Type B pancreatic cell (in vitro differentiated cells): Measurements from ENCODE around the gene STAP1. TPM values are rescaled to one million over a fixed set of nuclear protein-coding genes. Genes with fewer than 3 reads are reported as not detected.

Experiments
- DNase-seq: peaks from one replicate; pipeline ENCODE4 v3.0.0; 2021; ENCODE audit warnings: mixed read lengths; ENCODE audit not compliant: unreplicated experiment; ENCODE audit errors: extremely low spot score
- H3K27ac Mint-ChIP-seq: 2 replicates; pipeline ENCODE4 v1.8.0; 2021; ENCODE audit warnings: mild to moderate bottlenecking, mixed read lengths
- H3K27me3 Mint-ChIP-seq: 2 replicates; pipeline ENCODE4 v1.8.0; 2021; ENCODE audit warnings: mixed read lengths
- H3K36me3 Mint-ChIP-seq: 2 replicates; pipeline ENCODE4 v1.8.0; 2021; ENCODE audit warnings: mixed read lengths
- H3K4me1 Mint-ChIP-seq: one replicate; pipeline ENCODE4 v1.8.0; 2021; ENCODE audit warnings: mixed read lengths; ENCODE audit not compliant: unreplicated experiment
- H3K4me3 Mint-ChIP-seq: 2 replicates; pipeline ENCODE4 v1.8.0; 2021; ENCODE audit warnings: mild to moderate bottlenecking, mixed read lengths
- H3K9me3 Mint-ChIP-seq: 2 replicates; pipeline ENCODE4 v1.8.0; 2021; ENCODE audit warnings: mixed read lengths
- CTCF ChIP-seq: fragments of 200-600 bp; sonication (generic); conservative IDR thresholded peaks from 2 replicates; pipeline ENCODE4 v1.5.0; 2021; ENCODE audit warnings: antibody characterized with exemption, mild to moderate bottlenecking
- long read RNA-seq: library from polyadenylated mRNA; unstranded; transcript quantifications from one replicate; pipeline ENCODE4 v2.0.0, GENCODE V29; 2020
- total RNA-seq: library from RNA; stranded (reverse); gene quantifications from 2 replicates; pipeline ENCODE4 v1.2.1, GENCODE V29; 2021; ENCODE audit warnings: low replicate concordance

STAP1 gene
- not detected in 2 replicates for total RNA-seq
- long read RNA-seq = 0 reads

- no peak within 1 kb of the TSS for H3K4me3 Mint-ChIP-seq
- H3K36me3 Mint-ChIP-seq = no peaks in the 10 kb centered on the region
- H3K9me3 Mint-ChIP-seq = no peaks in the 10 kb centered on the region
- DNase-seq = no peak
- no peaks in the 10 kb centered on the region for H3K27me3 Mint-ChIP-seq
- no peaks in the 10 kb centered on the region for H3K4me1 Mint-ChIP-seq
- H3K27ac Mint-ChIP-seq = no peak within 1 kb of the TSS
- no peak for TF ChIP-seq CTCF
Measured at GRCh38 chr4:67558493-67558892, at the start of gene STAP1. TSS of gene STAP1 (plus strand) at chr4:67558727. CDS start at chr4:67558810, 83 bp downstream.

- no peaks in the 10 kb centered on the region for H3K4me1 Mint-ChIP-seq
- TF ChIP-seq CTCF = no peak
- no peak overlapping the region for H3K27ac Mint-ChIP-seq
- no peaks in the 10 kb centered on the region for H3K9me3 Mint-ChIP-seq
- peaks cover 55% of the 10 kb centered on the region for H3K36me3 Mint-ChIP-seq
- no peak for DNase-seq
- no peak overlapping the region for H3K4me3 Mint-ChIP-seq
- no peaks in the 10 kb centered on the region for H3K27me3 Mint-ChIP-seq
Measured at GRCh38 chr4:67512501-67512900, 46.0 kb upstream of the STAP1 start.

GRCh38 chr4:67520141-67520540 is 38.4 kb upstream of the STAP1 start:
- DNase-seq = no peak
- Mint-ChIP-seq H3K27ac (no peak overlapping the region), H3K27me3 (no peaks in the 10 kb centered on the region), H3K9me3 (no peaks in the 10 kb centered on the region), H3K4me1 (no peaks in the 10 kb centered on the region), H3K4me3 (no peak overlapping the region), H3K36me3 (peaks cover 40% of the 10 kb centered on the region)
- TF ChIP-seq CTCF = no peak

GRCh38 chr4:67521506-67521905 is 37.0 kb upstream of the STAP1 start:
- Mint-ChIP-seq H3K27ac (no peak overlapping the region), H3K27me3 (no peaks in the 10 kb centered on the region), H3K36me3 (peaks cover 46% of the 10 kb centered on the region), H3K4me3 (no peak overlapping the region), H3K4me1 (no peaks in the 10 kb centered on the region), H3K9me3 (no peaks in the 10 kb centered on the region)
- no peak for DNase-seq
- TF ChIP-seq CTCF = no peak

GRCh38 chr4:67522230-67522629 is 36.3 kb upstream of the STAP1 start:
- Mint-ChIP-seq H3K4me1 (no peaks in the 10 kb centered on the region), H3K36me3 (peaks cover 49% of the 10 kb centered on the region), H3K27ac (no peak overlapping the region), H3K9me3 (no peaks in the 10 kb centered on the region), H3K4me3 (no peak overlapping the region), H3K27me3 (no peaks in the 10 kb centered on the region)
- no peak for TF ChIP-seq CTCF
- DNase-seq = no peak
